Measurements from ENCODE around the gene CRAMP1. TPM values are rescaled to one million over a fixed set of nuclear protein-coding genes. Genes with fewer than 3 reads are reported as not detected.

CRAMP1 gene
- total and polyA plus RNA-seq, 12 donors = 3.2 to 13.8 (median 10.5) TPM

- intact Hi-C loops (cut with DNase I) = no loop called here
- Histone ChIP-seq H3K27me3 (no peaks in the 10 kb centered on the region), H3K9me3 (no peaks in the 10 kb centered on the region), H3K4me3 (no peak overlapping the region), H3K27ac (no peak overlapping the region), H3K4me1 (peaks cover 3 to 14% (median 6%) of the 10 kb centered on the region in 9 donors), H3K36me3 (peaks cover 0 to 70% (median 50%) of the 10 kb centered on the region in 9 donors)
- 81 to 83% methylated on average over 7 of the region's 7 CpGs for WGBS, 2 donors
- TF ChIP-seq CTCF (IDR thresholded peaks at IDR 0.05) = no peak
- DNase-seq = no peak
- ATAC-seq = no peak
Measured at GRCh38 chr16:1674306-1674705, 62.1 kb downstream of the CRAMP1 start.

GRCh38 chr16:1674751-1675664, 62.8 kb downstream of the CRAMP1 start:
- 87 to 88% methylated on average over 19 of the region's 19 CpGs for WGBS, 2 donors

DNA sequence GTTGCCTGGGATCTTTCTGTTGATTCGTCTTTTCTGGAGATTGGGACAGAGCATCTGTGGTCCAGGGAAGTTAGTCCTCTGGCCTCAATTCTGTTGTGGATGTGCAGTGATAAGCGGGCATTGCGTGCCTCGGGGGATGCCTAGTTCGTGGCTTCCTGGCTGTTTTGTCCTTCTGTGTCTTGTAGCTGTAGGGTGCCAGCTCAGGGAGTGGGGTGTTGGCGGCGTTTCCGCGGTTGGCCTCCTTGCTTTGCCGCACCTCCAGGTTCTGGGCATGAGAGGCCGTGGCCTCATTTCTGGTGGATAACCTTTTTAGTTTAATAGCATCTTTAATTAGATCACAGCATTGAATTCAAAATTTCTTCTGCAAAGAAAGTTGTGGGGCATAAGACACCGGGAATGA, 64.5 kb downstream of the CRAMP1 start:
- TF ChIP-seq CTCF (IDR thresholded peaks at IDR 0.05) = no peak
- peaks cover 3 to 15% (median 6%) of the 10 kb centered on the region in 9 donors for H3K4me1 ChIP-seq
- H3K27ac ChIP-seq = no peak overlapping the region
- ATAC-seq (no peak), DNase-seq (no peak)
- H3K9me3 ChIP-seq = no peaks in the 10 kb centered on the region
- H3K4me3 ChIP-seq = no peak overlapping the region
- WGBS, 2 donors = 92 to 94% methylated on average over 12 of the region's 12 CpGs
- peaks cover 0 to 46% (median 28%) of the 10 kb centered on the region in 9 donors for H3K36me3 ChIP-seq
- intact Hi-C loops (cut with DNase I) = no loop called here
- no peaks in the 10 kb centered on the region for H3K27me3 ChIP-seq

More at GRCh38 chr16:1674751-1675664, 62.8 kb downstream of the CRAMP1 start:
- H3K27me3 ChIP-seq = no peaks in the 10 kb centered on the region
- peaks cover 3 to 15% (median 6%) of the 10 kb centered on the region in 9 donors for H3K4me1 ChIP-seq
- no peaks in the 10 kb centered on the region for H3K9me3 ChIP-seq
- no peak for TF ChIP-seq CTCF (IDR thresholded peaks at IDR 0.05)
- H3K27ac ChIP-seq = no peak overlapping the region
- no peak for DNase-seq
- H3K36me3 ChIP-seq = peaks cover 0 to 63% (median 44%) of the 10 kb centered on the region in 9 donors
- no peak overlapping the region for H3K4me3 ChIP-seq
- no peak for ATAC-seq
- intact Hi-C loops (cut with DNase I) = no loop called here

DNA sequence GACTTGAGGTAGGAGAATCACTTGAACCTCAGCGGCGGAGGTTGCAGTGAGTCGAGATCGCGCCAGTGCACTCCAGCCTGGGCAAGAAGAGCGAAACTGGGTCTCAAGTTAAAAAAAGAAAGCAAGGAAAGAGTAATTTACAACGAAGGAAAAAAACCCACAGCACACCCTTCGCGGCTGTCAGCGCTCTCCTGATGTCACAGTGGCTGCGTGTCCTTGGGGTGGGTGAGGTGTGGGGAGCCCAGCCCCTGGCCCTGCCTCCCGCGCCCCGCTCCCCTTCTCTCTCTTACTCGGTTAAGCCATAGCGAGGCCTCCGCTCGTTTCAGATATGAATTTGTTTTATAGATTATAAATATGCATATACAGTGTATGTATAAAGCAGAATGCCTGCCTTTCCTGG, 65.2 kb downstream of the CRAMP1 start:
- intact Hi-C loops (cut with DNase I) = no loop called here
- WGBS, 2 donors = 90% methylated on average over 18 of the region's 18 CpGs
- H3K27ac ChIP-seq = peak overlapping the region in 4 of 10 donors; percentile 25 to 78 (median 54)

More for the DNA sequence above, 65.2 kb downstream of the CRAMP1 start:
- peaks cover 3 to 15% (median 6%) of the 10 kb centered on the region in 9 donors for H3K4me1 ChIP-seq
- ATAC-seq (no peak), DNase-seq (no peak)
- H3K27me3 ChIP-seq = no peaks in the 10 kb centered on the region
- H3K36me3 ChIP-seq = peaks cover 0 to 39% (median 22%) of the 10 kb centered on the region in 9 donors
- no peak for TF ChIP-seq CTCF (IDR thresholded peaks at IDR 0.05)
- H3K4me3 ChIP-seq = peak overlapping the region in 7 of 10 donors; percentile 64 to 85 (median 81)
- no peaks in the 10 kb centered on the region for H3K9me3 ChIP-seq

Measured in heart right ventricle (tissue), 16 donors.